ENCODE measurements around the gene MAD1L1.

DNA sequence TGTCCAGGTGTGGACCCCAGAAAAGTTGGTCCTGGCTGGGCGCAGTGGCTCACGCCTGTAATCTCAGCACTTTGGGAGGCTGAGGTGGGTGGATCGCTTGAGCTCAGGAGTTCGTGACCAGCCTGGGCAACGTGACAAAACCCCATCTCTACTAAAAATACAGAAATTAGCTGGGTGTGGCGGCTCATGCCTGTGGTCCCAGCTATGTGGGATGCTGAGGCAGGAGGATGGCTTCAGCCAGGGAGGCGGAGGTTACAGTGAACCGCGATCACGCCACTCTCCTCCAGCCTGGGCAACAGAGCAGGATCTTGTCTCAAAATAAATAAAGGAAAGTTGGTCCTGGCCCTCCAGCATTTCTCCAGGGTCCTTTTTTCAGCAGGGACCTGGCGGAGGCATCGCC lies 10.7 kb upstream of the MAD1L1 start:
- TF ChIP-seq EZH2 (IDR thresholded peaks at IDR 0.05) (no peak), POLR2AphosphoS5 (IDR thresholded peaks at IDR 0.05; ENCODE audit: borderline replicate concordance, low read depth, low read length) (no peak)
